HepG2 (cell line): ENCODE measurements around the gene AGPAT3. TPM values are rescaled to one million over a fixed set of nuclear protein-coding genes. Genes with fewer than 3 reads are reported as not detected.

Experiments used
- ATAC-seq: fragments of 200-7000 bp; cut with Tn5 transposase; 3 replicates; pipeline ENCODE4 v1.9.1; 2020; ENCODE audit warnings: mild to moderate bottlenecking, moderate library complexity
- BruUV-seq: library from RNA; stranded (reverse); fragments of 400-500 nt; replicated peaks from 2 replicates; lab custom pipeline; 2021; lab: Mats Ljungman, UMichigan
- CTCF ChIA-PET: fragments of 300-600 bp; formaldehyde crosslinking; extraction: SDS; loops from one replicate; lab custom pipeline; 2021; ENCODE audit warnings: low total read pairs, inconsistent platforms, low intra/inter-chr PET ratio; lab: Yijun Ruan, JAX
- POLR2A ChIA-PET: fragments of 350-600 bp; sonication (Branson Sonifier 250); formaldehyde crosslinking; loops from one replicate; lab custom pipeline; 2020; ENCODE audit warnings: antibody characterized with exemption, inconsistent platforms; lab: Yijun Ruan, JAX
- DNase-seq: peaks from one replicate; pipeline ENCODE4 v3.0.0-alpha.2; 2015; ENCODE audit warnings: low spot score
- FAIRE-seq: peaks from 3 replicates; lab custom pipeline; 2011; peaks lifted over from hg19 to GRCh38; lab: Jason Lieb, UNC
- H2AFZ ChIP-seq: one replicate; pipeline ENCODE4 v1.6.1; 2011; ENCODE audit warnings: low read length, inconsistent platforms
- H3K27ac ChIP-seq: fragments of 300-600 bp; 3 replicates; pipeline ENCODE4 v1.8.0; 2011; ENCODE audit warnings: mixed run types, mild to moderate bottlenecking, mixed read lengths, low read length, inconsistent platforms; ENCODE audit not compliant: insufficient read depth; ENCODE audit errors: extremely low read length
- H3K27me3 ChIP-seq, 2 experiments: fragments of 200-600 bp in 1 of 2; 2 replicates in 1 of 2; 3 replicates in 1 of 2; pipeline versions ENCODE4 v1.6.0 to v1.8.0; 2011; ENCODE audit warnings: low read length in 2 of 2, mild to moderate bottlenecking in 2 of 2, moderate library complexity in 2 of 2, inconsistent platforms in 1 of 2; ENCODE audit not compliant: insufficient read depth in 2 of 2, control insufficient read depth in 1 of 2
- H3K36me3 ChIP-seq, 2 experiments: fragments of 200-600 bp in 1 of 2; replicated peaks in 1 of 2; 2 replicates in 1 of 2; 3 replicates in 1 of 2; pipeline versions ENCODE4 v1.5.1 to v1.8.0; 2011; ENCODE audit warnings: low read length in 2 of 2, inconsistent platforms in 1 of 2; ENCODE audit not compliant: insufficient read depth in 2 of 2, control insufficient read depth in 1 of 2
- H3K4me1 ChIP-seq: 2 replicates; pipeline ENCODE4 v1.5.1; 2012; ENCODE audit warnings: low read length, inconsistent platforms; ENCODE audit not compliant: insufficient read depth
- H3K4me2 ChIP-seq: 2 replicates; pipeline ENCODE4 v1.6.0; 2011; ENCODE audit warnings: low read depth, low read length, inconsistent platforms
- H3K4me3 ChIP-seq, 3 experiments: fragments of 200-600 bp in 1 of 3; sonication (generic), shearing (Covaris generic) in 1 of 3; replicated peaks in 1 of 3; 2 replicates each; pipeline ENCODE4 v1.5.1; 2011 to 2016; ENCODE audit warnings: low read length in 3 of 3, inconsistent platforms in 2 of 3, low read depth in 2 of 3, mild to moderate bottlenecking in 2 of 3, control low read depth in 1 of 3, mixed read lengths in 1 of 3; ENCODE audit not compliant: insufficient read depth in 1 of 3
- H3K79me2 ChIP-seq: one replicate; pipeline ENCODE4 v1.6.1; 2011; ENCODE audit warnings: low read length, inconsistent platforms; ENCODE audit not compliant: insufficient read depth
- H3K9ac ChIP-seq: 2 replicates; pipeline ENCODE4 v1.6.0; 2011; ENCODE audit warnings: mild to moderate bottlenecking, low read depth, low read length, inconsistent platforms; ENCODE audit not compliant: insufficient read depth
- H3K9me3 ChIP-seq: 2 replicates; pipeline ENCODE4 v1.5.1; 2012; ENCODE audit warnings: mild to moderate bottlenecking, low read length
- H4K20me1 ChIP-seq: 2 replicates; pipeline ENCODE4 v1.6.0; 2011; ENCODE audit warnings: inconsistent platforms, mild to moderate bottlenecking, low read length, moderate library complexity; ENCODE audit not compliant: insufficient read depth
- ELF3 ChIP-seq: IDR thresholded peaks from 2 replicates; pipeline ENCODE4 v1.6.1; 2016; ENCODE audit warnings: missing genetic modification reagents, missing compliant biosample characterization
- HDAC6 ChIP-seq: fragments of 200-600 bp; sonication (generic); IDR thresholded peaks from 2 replicates; pipeline ENCODE4 v1.7.0; 2017; ENCODE audit warnings: mild to moderate bottlenecking, antibody characterized with exemption, low read length, low read depth
- RBAK ChIP-seq: sonication (generic); formaldehyde crosslinking; IDR thresholded peaks from 2 replicates; pipeline ENCODE4 v1.5.1; 2020; ENCODE audit warnings: mild to moderate bottlenecking, missing genetic modification reagents
- RFX3 ChIP-seq: IDR thresholded peaks from 2 replicates; pipeline ENCODE4 v1.6.1; 2016; ENCODE audit warnings: missing biosample characterization, missing genetic modification reagents
- SIN3B ChIP-seq: fragments of 150-350 bp; IDR thresholded peaks from 2 replicates; pipeline ENCODE4 v1.6.1; 2014; ENCODE audit warnings: low read length
- SMAD9 ChIP-seq: sonication (generic); formaldehyde crosslinking; IDR thresholded peaks from 2 replicates; pipeline ENCODE4 v1.5.1; 2020; ENCODE audit warnings: mild to moderate bottlenecking, missing genetic modification reagents
- ZFP36L1 ChIP-seq: sonication (generic); formaldehyde crosslinking; IDR thresholded peaks from 2 replicates; pipeline ENCODE4 v1.8.0; 2022; ENCODE audit warnings: mild to moderate bottlenecking, missing genetic modification reagents, moderate library complexity
- ZNF101 ChIP-seq: sonication (generic); formaldehyde crosslinking; IDR thresholded peaks from 2 replicates; pipeline ENCODE4 v1.4.0; 2020; ENCODE audit warnings: mild to moderate bottlenecking, low read depth, missing genetic modification reagents, borderline replicate concordance
- ZNF329 ChIP-seq: sonication (generic); formaldehyde crosslinking; IDR thresholded peaks from 2 replicates; pipeline ENCODE4 v1.9.0; 2021; ENCODE audit warnings: low read depth, mild to moderate bottlenecking, missing genetic modification reagents
- ZNF564 ChIP-seq: sonication (generic); formaldehyde crosslinking; IDR thresholded peaks from 2 replicates; pipeline ENCODE4 v1.8.1; 2023; ENCODE audit warnings: mild to moderate bottlenecking, missing genetic modification reagents
- ZNF572 ChIP-seq: sonication (generic); formaldehyde crosslinking; IDR thresholded peaks from 2 replicates; pipeline ENCODE4 v1.5.1; 2020; ENCODE audit warnings: mild to moderate bottlenecking, missing genetic modification reagents
- WGBS: methylation state at CpG from one replicate; pipeline ENCODE4 v1.1.6; 2017; ENCODE audit warnings: low lambda C conversion rate; 5-methylcytosine and 5-hydroxymethylcytosine counted together
- in situ Hi-C: cut with HindIII; loops from 2 replicates; pipeline ENCODE4 v1.10.0; 2017; ENCODE audit warnings: low pct_unique_long_range_greater_than_20kb; ENCODE audit not compliant: extremely low pct_ligation_motif_present
- intact Hi-C: fragments of 100-400 bp; cut with micrococcal nuclease; formaldehyde crosslinking; loops from one replicate; pipeline ENCODE4 v1.10.0; 2022; ENCODE audit not compliant: unreplicated experiment
- polyA plus RNA-seq, 8 experiments: library from polyadenylated mRNA; depleted of rRNA in 3 of 8; stranded (reverse) in 7 of 8; unstranded in 1 of 8; fragments of >200 nt; fragmentation: Illumina TruSeq in 4 of 8; extraction: Trizol in 4 of 8; gene quantifications; 2 replicates each; pipeline versions ENCODE4 v1.2.1 to v1.2.3, GENCODE V29; 2011 to 2016; ENCODE audit warnings: low read depth in 4 of 8, missing spikeins in 1 of 8, mixed read lengths in 1 of 8; ENCODE audit not compliant: insufficient read depth in 1 of 8
- total RNA-seq, 5 experiments: library from RNA; depleted of rRNA; stranded (reverse); fragments of >200 nt; fragmentation: Illumina TruSeq; extraction: Trizol; gene quantifications; 2 replicates each; pipeline ENCODE4 v1.2.3, GENCODE V29; 2016; ENCODE audit warnings: low read depth in 1 of 5
- TF ChIP-seq, protein P1 (sequence below): sonication (generic); formaldehyde crosslinking; IDR thresholded peaks from 2 replicates; pipeline ENCODE4 v1.5.1; 2020; ENCODE audit warnings: missing genetic modification reagents, mild to moderate bottlenecking, borderline replicate concordance

The AGPAT3 gene
- total and polyA plus RNA-seq, 2 of the 13 experiments (the other 11 are each of a cell fraction or from before 2014, with no cell fraction given), result 32.2 to 54.4 TPM

DNA sequence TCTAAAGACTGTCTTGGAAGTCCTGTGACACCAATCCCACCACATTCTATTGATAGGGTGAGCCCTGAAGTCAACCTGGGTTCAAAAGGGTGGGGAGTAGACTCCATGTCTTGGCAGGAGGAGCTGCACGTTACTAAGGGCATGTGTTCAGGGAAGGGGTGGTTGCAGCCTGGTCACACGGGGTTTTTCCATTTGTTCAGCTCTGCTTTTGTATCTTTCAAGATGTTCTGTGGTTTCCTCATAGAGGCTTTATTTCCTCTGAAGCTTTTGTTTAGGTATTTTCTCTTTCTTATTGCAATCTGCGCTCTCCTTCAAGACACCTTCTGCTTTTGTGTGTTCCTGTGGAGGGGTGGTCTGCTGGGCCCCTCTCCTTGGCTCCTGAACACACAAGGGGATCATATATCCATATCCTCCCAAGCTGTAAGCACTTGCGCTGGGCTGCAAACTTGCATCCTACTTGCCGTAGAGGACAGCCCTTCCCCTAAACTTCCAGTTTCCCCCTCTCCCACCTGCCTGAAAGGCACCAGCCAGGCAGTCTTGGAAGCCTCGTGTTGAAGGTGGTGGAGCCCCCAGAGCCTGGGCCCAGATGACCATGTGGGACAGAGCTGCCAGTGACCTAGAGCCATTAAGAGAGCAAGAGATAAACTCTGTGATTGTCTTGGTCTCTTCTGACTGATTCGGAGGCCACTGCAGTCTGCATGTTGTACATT is 84.6 kb downstream of the AGPAT3 start:
- Histone ChIP-seq H3K4me2 (no peak overlapping the region), H4K20me1 (0 out of 2 replicates have a peak, but pooled peaks cover 4% of the 10 kb centered on the region), H3K4me1 (peaks cover 15% of the 10 kb centered on the region), H3K27ac (no peak overlapping the region), H3K79me2 (no peaks in the 10 kb centered on the region), H2AFZ (no peak overlapping the region), H3K36me3 (peaks cover 10 to 15% of the 10 kb centered on the region in 2 experiments; a peak in 4 of 5 replicates), H3K9ac (no peak overlapping the region), H3K9me3 (peaks cover 9% of the 10 kb centered on the region), H3K4me3 (no peak overlapping the region), H3K27me3 (no peaks in the 10 kb centered on the region)
- intact Hi-C loops (no loop called here), in situ Hi-C loops (no loop called here)
- DNase-seq, result no peak
- no peak for ATAC-seq
- BruUV-seq, result no TSS peak
- CTCF ChIA-PET, result no interaction called here
- POLR2A ChIA-PET, result no interaction called here
- no peak for FAIRE-seq
- WGBS, result 93% methylated on average over 7 of the region's 7 CpGs
- TF ChIP-seq SIN3B, result no peak
- no peak for TF ChIP-seq ZNF564
- no peak for TF ChIP-seq ZNF572 (CRISPR knock-in tag)
- no peak for TF ChIP-seq HDAC6
- no peak for TF ChIP-seq ZNF101 (CRISPR knock-in tag)
- TF ChIP-seq RFX3 (CRISPR knock-in tag), result no peak
- no peak for TF ChIP-seq SMAD9 (CRISPR knock-in tag)
- TF ChIP-seq, protein P1, sequence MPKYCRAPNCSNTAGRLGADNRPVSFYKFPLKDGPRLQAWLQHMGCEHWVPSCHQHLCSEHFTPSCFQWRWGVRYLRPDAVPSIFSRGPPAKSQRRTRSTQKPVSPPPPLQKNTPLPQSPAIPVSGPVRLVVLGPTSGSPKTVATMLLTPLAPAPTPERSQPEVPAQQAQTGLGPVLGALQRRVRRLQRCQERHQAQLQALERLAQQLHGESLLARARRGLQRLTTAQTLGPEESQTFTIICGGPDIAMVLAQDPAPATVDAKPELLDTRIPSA (CRISPR knock-in tag), result no peak
- TF ChIP-seq ZFP36L1 (CRISPR knock-in tag), result no peak
- no peak for TF ChIP-seq ELF3 (CRISPR knock-in tag)
- TF ChIP-seq RBAK, result no peak
- TF ChIP-seq ZNF329 (CRISPR knock-in tag), result no peak
